22Rv1 (cell line): ENCODE data around the gene ART4.

Experiments used
- CTCF ChIP-seq: fragments of 450-650 bp; IDR thresholded peaks from 2 replicates; pipeline ENCODE4 v1.5.1; 2017; ENCODE audit warnings: mild to moderate bottlenecking
- ZFX ChIP-seq: fragments of 450-650 bp; IDR thresholded peaks from 2 replicates; pipeline ENCODE4 v1.6.1; 2017; ENCODE audit warnings: antibody characterized with exemption, borderline replicate concordance

DNA sequence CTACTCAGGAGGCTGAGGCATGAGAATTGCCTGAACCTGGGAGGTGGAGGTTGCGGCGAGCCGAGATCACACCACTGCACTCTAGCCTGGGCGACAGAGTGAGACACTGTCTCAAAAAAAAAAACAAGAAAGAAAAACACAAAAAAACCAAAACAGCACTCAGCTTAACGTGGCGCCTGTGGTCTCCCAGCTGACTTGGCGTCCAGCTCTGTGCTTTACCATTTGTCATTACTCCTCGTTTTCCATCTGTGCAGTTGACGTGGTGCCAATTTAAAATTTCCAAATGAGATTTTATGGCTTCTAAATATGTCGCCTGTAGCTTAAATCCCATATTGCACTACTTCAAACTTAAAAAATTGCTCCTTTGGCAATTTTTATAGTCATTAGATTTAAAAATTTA, 40.4 kb upstream of the ART4 start:
- TF ChIP-seq CTCF = no peak
- no peak for TF ChIP-seq ZFX
